DND-41 (cell line): ENCODE results near the gene FNDC8.

Experiments
- ATAC-seq: fragments of 200-7000 bp; cut with Tn5 transposase; 3 replicates; pipeline ENCODE4 v1.9.1; 2021; ENCODE audit warnings: low read depth; ENCODE audit not compliant: insufficient read depth
- DNase-seq: peaks from one replicate; pipeline ENCODE4 v3.0.0-alpha.2; 2020
- H2AFZ ChIP-seq: 2 replicates; pipeline ENCODE4 v1.6.0; 2012; ENCODE audit warnings: low read depth, low read length
- H3K27ac ChIP-seq: 2 replicates; pipeline ENCODE4 v1.5.1; 2012; ENCODE audit warnings: low read length, inconsistent platforms
- H3K27me3 ChIP-seq: fragments of 200-600 bp; sonication (generic); 2 replicates; pipeline ENCODE4 v1.6.0; 2012; ENCODE audit warnings: low read length, mild to moderate bottlenecking, inconsistent platforms; ENCODE audit not compliant: insufficient read depth, poor library complexity
- H3K36me3 ChIP-seq: 2 replicates; pipeline ENCODE4 v1.5.1; 2012; ENCODE audit warnings: low read length, inconsistent platforms; ENCODE audit not compliant: insufficient read depth
- H3K4me1 ChIP-seq: 2 replicates; pipeline ENCODE4 v1.5.1; 2012; ENCODE audit warnings: mild to moderate bottlenecking, low read length; ENCODE audit not compliant: insufficient read depth
- H3K4me2 ChIP-seq: 2 replicates; pipeline ENCODE4 v1.6.0; 2012; ENCODE audit warnings: mild to moderate bottlenecking, moderate library complexity, low read length, inconsistent platforms; ENCODE audit not compliant: insufficient read depth
- H3K4me3 ChIP-seq, 2 experiments: fragments of 200-600 bp in 1 of 2; shearing (Covaris generic) in 1 of 2; 2 replicates each; pipeline ENCODE4 v1.5.1; 2012 to 2016; ENCODE audit warnings: inconsistent platforms in 2 of 2, low read length in 2 of 2, mild to moderate bottlenecking in 2 of 2, low read depth in 1 of 2, moderate library complexity in 1 of 2
- H3K79me2 ChIP-seq: 2 replicates; pipeline ENCODE4 v1.6.0; 2012; ENCODE audit warnings: low read length, inconsistent platforms; ENCODE audit not compliant: insufficient read depth
- H3K9ac ChIP-seq: 2 replicates; pipeline ENCODE4 v1.6.0; 2012; ENCODE audit warnings: low read depth, mild to moderate bottlenecking, inconsistent platforms, low read length, moderate library complexity
- H3K9me3 ChIP-seq: 2 replicates; pipeline ENCODE4 v1.5.1; 2012; ENCODE audit warnings: low read length, moderate library complexity, mild to moderate bottlenecking, inconsistent platforms; ENCODE audit not compliant: insufficient read depth, severe bottlenecking
- H4K20me1 ChIP-seq: 2 replicates; pipeline ENCODE4 v1.6.0; 2012; ENCODE audit warnings: low read length; ENCODE audit not compliant: insufficient read depth
- CTCF ChIP-seq: IDR thresholded peaks from 2 replicates; pipeline ENCODE4 v1.5.1; 2012; ENCODE audit warnings: borderline replicate concordance, low read length, moderate library complexity, mild to moderate bottlenecking; ENCODE audit not compliant: poor library complexity, severe bottlenecking; ENCODE audit errors: extremely low read depth
- EZH2 ChIP-seq: IDR thresholded peaks from 3 replicates; pipeline ENCODE4 v1.6.1; 2012; ENCODE audit warnings: borderline replicate concordance, low read depth, mild to moderate bottlenecking, moderate library complexity, low read length, inconsistent platforms; ENCODE audit not compliant: severe bottlenecking

The FNDC8 gene

GRCh38 chr17:35086931-35087573, 34.4 kb upstream of the FNDC8 start:
- Histone ChIP-seq H3K4me2 (peak overlapping the region; percentile 87), H3K9me3 (no peaks in the 10 kb centered on the region), H3K27ac (no peak overlapping the region), H3K4me3 (no peak overlapping the region), H3K36me3 (no peaks in the 10 kb centered on the region), H4K20me1 (no peaks in the 10 kb centered on the region), H2AFZ (no peak overlapping the region), H3K27me3 (no peaks in the 10 kb centered on the region), H3K9ac (peak overlapping the region; percentile 93; the same call in 1 of the 2 replicates), H3K79me2 (peaks cover 32% of the 10 kb centered on the region), H3K4me1 (peaks cover 34% of the 10 kb centered on the region)
- DNase-seq (no peak), ATAC-seq (no peak)
- TF ChIP-seq CTCF (no peak), EZH2 (no peak)

- Histone ChIP-seq H2AFZ (peak overlapping the region; percentile 91; the same call in 1 of the 2 replicates), H3K27ac (peak overlapping the region; percentile 73)
These were observed 33.6 kb upstream of the FNDC8 start for GRCh38 chr17:35087731-35088355.

GRCh38 chr17:35088356-35088880, 33.0 kb upstream of the FNDC8 start:
- Histone ChIP-seq H3K27ac (peak overlapping the region; percentile 73), H4K20me1 (no peaks in the 10 kb centered on the region), H3K4me3 (peak overlapping the region; percentile 71 to 86; a peak in 3 of 4 replicates), H3K4me2 (peak overlapping the region; percentile 87), H3K36me3 (no peaks in the 10 kb centered on the region), H3K27me3 (no peaks in the 10 kb centered on the region), H3K4me1 (peaks cover 34% of the 10 kb centered on the region), H3K9ac (peak overlapping the region; percentile 93), H2AFZ (peak overlapping the region; percentile 91), H3K9me3 (no peaks in the 10 kb centered on the region), H3K79me2 (peaks cover 30% of the 10 kb centered on the region)
- no peak for ATAC-seq
- DNase-seq = no peak
- TF ChIP-seq CTCF = no peak
- no peak for TF ChIP-seq EZH2

More at GRCh38 chr17:35087731-35088355, 33.6 kb upstream of the FNDC8 start:
- TF ChIP-seq CTCF (no peak), EZH2 (no peak)
- peak overlapping the region; percentile 87 for H3K4me2 ChIP-seq
- H3K4me1 ChIP-seq = peaks cover 34% of the 10 kb centered on the region
- no peaks in the 10 kb centered on the region for H3K36me3 ChIP-seq
- H3K27me3 ChIP-seq = no peaks in the 10 kb centered on the region
- H4K20me1 ChIP-seq = no peaks in the 10 kb centered on the region
- H3K4me3 ChIP-seq = peak overlapping the region in 1 of 2 experiments; percentile 86; a peak in 2 of 4 replicates
- H3K79me2 ChIP-seq = peaks cover 30% of the 10 kb centered on the region
- DNase-seq (no peak), ATAC-seq (no peak)
- peak overlapping the region; percentile 93 for H3K9ac ChIP-seq
- no peaks in the 10 kb centered on the region for H3K9me3 ChIP-seq
